ENCODE measurements around the gene PAAF1.

PAAF1 gene

GRCh38 chr11:73944901-73945300 is 68.1 kb downstream of the PAAF1 start:
- no peak for DNase-seq (ENCODE audit: low read depth in 2 of 3, low spot score in 1 of 3)

- DNase-seq (ENCODE audit: low read depth in 2 of 3, low spot score in 1 of 3): no peak
Measured at GRCh38 chr11:73945396-73945795, 68.6 kb downstream of the PAAF1 start.

DNA sequence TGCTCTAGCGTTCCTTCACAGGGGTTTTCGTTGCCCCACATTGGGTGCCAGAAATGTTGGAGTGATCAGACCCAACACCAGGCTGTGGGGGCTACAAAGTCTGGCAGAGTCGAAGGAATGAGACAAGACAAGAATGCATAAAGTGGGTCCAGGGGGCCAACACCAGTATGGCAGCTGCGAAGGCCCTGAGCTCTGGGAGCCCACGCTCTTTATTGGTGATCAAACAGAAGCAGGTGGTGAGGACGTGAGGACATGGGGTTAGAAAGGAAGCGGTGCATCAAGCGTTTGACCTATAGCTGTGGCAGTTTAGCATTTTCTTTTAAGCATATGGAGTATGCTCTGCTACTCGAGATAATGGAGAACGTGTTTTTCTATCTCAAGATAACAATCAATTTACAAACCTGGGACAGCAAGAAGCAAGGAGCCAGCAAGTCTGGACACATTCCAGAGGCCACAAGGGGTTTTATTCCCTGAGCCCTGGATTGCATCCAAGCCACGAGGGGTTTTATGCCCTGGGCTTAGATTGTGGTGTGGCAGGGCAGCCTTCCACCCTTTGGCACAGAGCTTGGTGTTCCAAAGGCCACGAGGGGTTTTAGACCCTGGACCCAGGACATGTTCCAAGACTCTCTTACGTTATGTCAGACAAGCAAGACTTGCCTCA is 70.1 kb downstream of the PAAF1 start:
- DNase-seq (ENCODE audit: low read depth in 2 of 3, low spot score in 1 of 3): no peak

DNA sequence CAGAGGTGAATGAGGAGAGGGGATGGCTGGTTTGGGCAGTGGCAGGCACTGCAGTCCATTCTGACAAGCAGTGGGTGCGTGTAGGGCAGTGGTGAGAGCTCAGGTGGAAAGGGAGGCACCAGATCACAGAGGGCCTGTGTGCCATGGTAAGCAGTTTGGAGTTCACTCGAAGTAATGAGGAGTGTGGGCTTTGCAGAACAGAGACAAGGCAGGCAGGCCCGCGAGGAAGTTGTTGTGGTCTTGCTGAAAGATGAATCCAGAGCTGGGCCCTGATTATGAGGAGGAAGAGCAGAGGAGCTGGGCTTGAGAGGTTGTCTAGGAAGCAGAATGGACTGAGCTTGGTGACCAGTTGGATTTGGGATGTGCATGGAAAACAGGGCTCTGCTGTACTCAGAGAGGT is 72.4 kb downstream of the PAAF1 start:
- no peak for DNase-seq (ENCODE audit: low read depth in 2 of 3, low spot score in 1 of 3)

GRCh38 chr11:73949912-73950311 is 73.1 kb downstream of the PAAF1 start:
- DNase-seq (ENCODE audit: low read depth in 2 of 3, low spot score in 1 of 3): no peak

- no peak for DNase-seq (ENCODE audit: low read depth in 2 of 3, low spot score in 1 of 3)
Measured at GRCh38 chr11:73950869-73951710, 74.3 kb downstream of the PAAF1 start, which contains the start of gene DNAJB13. TSS of gene DNAJB13 (plus strand) at chr11:73951026. CDS start at chr11:73951070, 44 bp downstream.

GRCh38 chr11:73951797-73952196 is 75.0 kb downstream of the PAAF1 start:
- no peak for DNase-seq (ENCODE audit: low read depth in 2 of 3, low spot score in 1 of 3)

- DNase-seq (ENCODE audit: low read depth in 2 of 3, low spot score in 1 of 3): no peak
Measured at GRCh38 chr11:73956876-73957653, 80.3 kb downstream of the PAAF1 start.

- no peak for DNase-seq (ENCODE audit: low read depth in 2 of 3, low spot score in 1 of 3)
Measured at GRCh38 chr11:73957654-73958361, 81.0 kb downstream of the PAAF1 start.

DNA sequence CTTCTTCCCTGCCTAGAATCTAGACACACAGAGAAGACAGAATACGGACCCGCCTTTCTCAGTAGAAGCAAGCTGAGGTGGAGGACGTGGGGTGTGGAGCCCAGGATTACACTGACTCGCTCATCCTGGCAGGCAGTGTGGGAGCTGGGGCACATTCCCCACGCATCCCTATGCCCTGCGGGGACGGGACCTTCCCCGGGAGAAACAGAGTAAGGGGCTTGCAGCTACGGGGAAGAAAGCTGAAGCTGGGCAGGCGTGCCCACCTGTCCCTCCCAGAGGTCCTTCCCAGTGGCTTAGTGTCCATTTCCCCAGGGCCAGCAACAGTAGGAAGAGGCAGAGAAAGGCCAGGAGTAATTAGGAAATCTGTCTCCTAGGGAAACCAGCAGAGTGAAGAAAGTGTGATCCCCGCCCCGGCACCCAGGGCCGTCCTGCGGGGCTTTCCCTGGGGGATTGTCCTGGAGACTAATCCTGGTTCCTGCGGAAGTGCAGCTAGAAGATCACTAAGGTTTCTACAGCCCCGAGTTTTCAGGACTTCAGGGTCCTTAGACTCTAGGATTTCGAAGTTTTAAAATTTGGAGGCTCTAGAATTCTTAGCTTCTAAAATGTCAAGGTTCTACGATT is 81.8 kb downstream of the PAAF1 start:
- no peak for DNase-seq (ENCODE audit: low read depth in 2 of 3, low spot score in 1 of 3)

GRCh38 chr11:73961321-73961720 is 84.5 kb downstream of the PAAF1 start:
- no peak for DNase-seq (ENCODE audit: low read depth in 2 of 3, low spot score in 1 of 3)

DNA sequence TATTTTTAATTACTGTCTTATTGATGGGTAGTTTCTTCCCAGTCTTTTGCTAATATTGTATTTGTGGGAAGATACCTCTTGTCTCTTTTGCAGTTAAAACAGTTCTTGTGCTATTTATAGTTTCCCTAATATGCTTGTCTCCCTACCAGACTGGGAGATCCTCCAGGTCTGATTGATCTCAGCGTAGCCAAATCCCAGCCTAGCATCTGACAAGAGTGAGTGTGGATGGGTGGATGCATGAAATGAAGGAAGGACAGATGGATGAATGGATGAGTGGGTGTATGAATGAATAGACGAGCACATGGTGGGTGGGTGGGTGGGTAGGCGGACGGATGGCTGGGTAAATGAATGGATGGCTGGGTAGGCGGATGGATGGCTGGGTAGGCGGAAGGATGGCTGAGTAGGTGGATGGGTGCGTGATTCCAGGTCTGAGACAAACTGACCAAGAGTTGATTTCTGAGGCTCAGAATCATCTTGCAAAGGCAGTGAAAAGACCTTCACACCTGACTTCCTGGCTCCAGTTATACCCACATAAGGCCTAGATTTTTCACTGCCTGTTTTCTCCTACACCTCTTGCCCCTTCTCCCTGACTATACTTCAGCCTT is 85.4 kb downstream of the PAAF1 start:
- DNase-seq (ENCODE audit: low read depth in 2 of 3, low spot score in 1 of 3): no peak

- DNase-seq (ENCODE audit: low read depth in 2 of 3, low spot score in 1 of 3): no peak
Measured at GRCh38 chr11:73963861-73964260, 87.1 kb downstream of the PAAF1 start.

DNA sequence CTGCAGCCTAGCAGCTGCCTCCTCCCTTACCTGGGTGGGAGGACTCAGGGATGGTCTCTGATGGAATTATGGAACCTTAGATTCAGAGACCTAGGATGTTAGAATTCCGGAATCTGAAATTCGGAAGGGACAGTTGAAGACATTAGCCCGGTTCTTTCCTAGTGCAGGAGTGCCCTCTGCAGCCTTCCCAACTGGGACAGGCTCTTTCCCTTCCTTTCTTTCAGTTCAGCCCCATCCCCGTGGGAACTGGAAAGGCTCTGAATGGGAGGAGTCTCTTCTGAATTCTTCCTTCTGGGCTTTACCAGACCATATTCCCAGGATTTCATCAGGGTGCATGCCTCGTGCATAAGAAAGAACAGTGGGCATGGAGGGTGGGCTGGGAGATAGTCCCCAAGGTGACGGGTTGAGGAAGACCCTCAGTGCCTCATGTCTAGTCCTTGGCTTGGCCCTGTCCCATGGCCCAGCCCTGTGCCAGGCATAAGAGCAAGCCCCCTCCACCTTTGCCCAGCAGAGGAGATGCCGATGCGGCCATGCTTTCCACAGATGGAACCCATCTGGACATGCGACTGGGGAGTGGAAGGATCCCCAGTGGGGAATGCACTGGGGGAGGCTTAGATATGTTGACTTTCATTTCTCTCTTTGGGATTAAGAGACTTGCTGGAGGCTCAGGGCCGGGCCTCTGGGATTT is 88.4 kb downstream of the PAAF1 start:
- DNase-seq (ENCODE audit: low read depth in 2 of 3, low spot score in 1 of 3): no peak

DNA sequence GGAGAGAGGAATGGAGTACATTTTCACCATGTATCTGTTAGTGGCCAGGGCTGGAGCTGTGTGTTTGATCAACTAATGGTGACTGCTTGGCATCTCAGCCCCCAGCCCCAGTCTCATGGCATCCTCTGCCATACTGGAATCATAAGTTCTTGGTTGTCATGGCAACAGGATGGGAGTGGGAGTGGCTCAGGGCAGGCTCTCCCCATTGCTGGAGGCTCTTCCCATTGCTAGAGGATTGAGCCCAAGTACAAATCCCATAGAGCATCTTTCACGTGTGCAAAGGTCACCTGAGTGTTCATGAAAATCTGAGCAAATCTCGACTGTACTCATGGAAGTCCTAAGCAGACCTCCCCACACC is 88.9 kb downstream of the PAAF1 start:
- no peak for DNase-seq (ENCODE audit: low read depth in 2 of 3, low spot score in 1 of 3)

DNA sequence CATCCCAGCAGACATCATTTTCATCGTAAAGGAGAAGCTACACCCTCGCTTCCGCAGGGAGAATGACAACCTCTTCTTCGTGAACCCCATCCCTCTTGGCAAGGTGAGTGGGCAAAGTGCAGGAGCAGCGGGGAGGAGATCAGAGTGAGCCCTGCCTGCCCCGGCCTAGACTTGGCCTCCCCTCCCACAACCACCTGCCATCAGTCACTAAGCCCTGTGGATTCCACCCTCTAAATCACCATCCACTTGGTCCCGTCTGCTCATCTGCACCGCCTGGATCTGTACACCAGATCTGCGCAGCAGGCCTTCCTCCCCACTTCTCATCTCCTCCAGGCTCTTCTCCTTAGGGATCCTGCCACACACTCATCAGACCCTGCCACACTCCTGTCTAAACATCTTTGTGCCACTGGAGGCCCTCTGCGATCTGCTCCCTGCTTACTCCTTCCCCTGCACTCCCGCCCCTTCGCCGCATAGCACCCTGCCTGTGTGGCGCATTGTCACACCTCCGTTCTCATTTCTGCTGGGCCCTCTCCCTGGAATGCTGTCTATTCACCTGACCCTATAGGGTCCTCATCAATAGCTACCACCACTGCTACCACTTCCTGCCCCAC is 91.7 kb downstream of the PAAF1 start:
- DNase-seq (ENCODE audit: low read depth in 2 of 3, low spot score in 1 of 3): no peak

GRCh38 chr11:73969091-73969490 is 92.3 kb downstream of the PAAF1 start:
- DNase-seq (ENCODE audit: low read depth in 2 of 3, low spot score in 1 of 3): no peak

DNA sequence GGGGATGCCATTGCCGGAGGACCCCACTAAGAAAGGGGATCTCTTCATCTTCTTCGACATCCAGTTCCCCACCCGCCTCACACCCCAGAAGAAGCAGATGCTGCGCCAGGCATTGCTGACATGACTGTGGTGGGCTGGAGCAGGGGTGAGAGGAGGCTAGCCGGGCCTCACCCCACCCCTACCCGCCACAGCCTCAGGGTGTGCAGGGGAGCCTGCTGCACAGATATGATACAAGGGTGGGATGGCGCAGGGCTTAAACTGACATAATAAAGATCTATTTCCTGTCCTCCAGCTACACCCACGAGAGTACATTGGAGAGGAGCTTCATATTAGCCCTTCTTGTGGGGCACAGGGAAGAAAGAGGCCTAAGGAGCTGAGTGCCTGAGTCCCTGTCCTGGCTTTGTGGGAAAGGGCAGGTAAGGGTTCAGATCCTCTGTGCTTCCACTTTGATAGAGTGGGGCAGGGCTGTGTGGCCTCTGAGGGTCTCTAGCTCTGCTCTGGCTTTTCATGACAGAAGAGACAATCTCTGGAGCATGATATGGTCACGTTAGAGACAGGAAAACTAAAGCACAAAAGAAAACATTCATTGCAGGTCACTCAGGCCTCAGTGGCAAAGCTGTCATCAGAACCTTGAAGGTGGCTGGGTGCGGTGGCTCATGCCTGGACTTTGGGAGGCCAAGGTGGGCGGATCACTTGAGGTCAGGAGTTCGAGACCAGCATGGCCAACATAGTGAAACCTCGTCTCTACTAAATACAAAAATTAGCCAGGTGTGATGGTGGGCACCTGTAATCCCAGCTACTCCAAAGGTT is 93.4 kb downstream of the PAAF1 start:
- DNase-seq (ENCODE audit: low read depth in 2 of 3, low spot score in 1 of 3): no peak

Data from stimulated activated CD4-positive, alpha-beta T cell treated with anti-CD3 and anti-CD28 coated beads, Interleukin-12 subunit alpha, Interleukin-12 subunit beta, amount 100 ng/mL, for 48 hours (primary cell).